H9 (cell line): ENCODE results near the gene IFNAR2. TPM values are rescaled to one million over a fixed set of nuclear protein-coding genes. Genes with fewer than 3 reads are reported as not detected.

Experiments
- DNase-seq: peaks from one replicate; pipeline ENCODE4 v3.0.0-alpha.2; 2017
- H2AFZ ChIP-seq: one replicate; pipeline ENCODE4 v1.6.1; 2013; ENCODE audit warnings: mild to moderate bottlenecking, low read length, control low read depth, moderate library complexity
- H2AK5ac ChIP-seq: 2 replicates; pipeline ENCODE4 v1.6.1; 2013; ENCODE audit warnings: low read length, control low read depth, mixed read lengths; ENCODE audit not compliant: insufficient read length
- H2BK120ac ChIP-seq: one replicate; pipeline ENCODE4 v1.6.1; 2013; ENCODE audit warnings: low read depth, mild to moderate bottlenecking, low read length, control low read depth, inconsistent platforms; ENCODE audit not compliant: poor library complexity, severe bottlenecking
- H2BK12ac ChIP-seq: 2 replicates; pipeline ENCODE4 v1.6.1; 2013; ENCODE audit warnings: low read length, control low read depth, mixed read lengths, low read depth; ENCODE audit not compliant: insufficient read length
- H2BK15ac ChIP-seq: 2 replicates; pipeline ENCODE4 v1.6.1; 2013; ENCODE audit warnings: low read depth, low read length, control low read depth
- H2BK20ac ChIP-seq: one replicate; pipeline ENCODE4 v1.6.1; 2013; ENCODE audit warnings: low read depth, mild to moderate bottlenecking, low read length, control low read depth, inconsistent platforms; ENCODE audit not compliant: poor library complexity, severe bottlenecking
- H2BK5ac ChIP-seq: 2 replicates; pipeline ENCODE4 v1.6.1; 2013; ENCODE audit warnings: low read length, control low read depth, mixed read lengths; ENCODE audit not compliant: insufficient read length
- H3K14ac ChIP-seq: 2 replicates; pipeline ENCODE4 v1.6.1; 2013; ENCODE audit warnings: low read length, control low read depth; ENCODE audit not compliant: insufficient read depth
- H3K18ac ChIP-seq: 2 replicates; pipeline ENCODE4 v1.6.1; 2013; ENCODE audit warnings: low read depth, mild to moderate bottlenecking, mixed read lengths, low read length, control low read depth; ENCODE audit not compliant: insufficient read length
- H3K23ac ChIP-seq: 2 replicates; pipeline ENCODE4 v1.6.1; 2013; ENCODE audit warnings: low read length, control low read depth, mixed read lengths, low read depth; ENCODE audit not compliant: insufficient read length
- H3K23me2 ChIP-seq: 2 replicates; pipeline ENCODE4 v1.6.1; 2013; ENCODE audit warnings: low read depth, mild to moderate bottlenecking, mixed read lengths, low read length, control low read depth; ENCODE audit not compliant: insufficient read length, poor library complexity, severe bottlenecking
- H3K27ac ChIP-seq: 2 replicates; pipeline ENCODE4 v1.5.1; 2013; ENCODE audit warnings: low read length, control low read depth, mixed read lengths, low read depth; ENCODE audit not compliant: insufficient read length
- H3K27me3 ChIP-seq: 2 replicates; pipeline ENCODE4 v1.6.1; 2013; ENCODE audit warnings: low read length, control low read depth, inconsistent platforms; ENCODE audit not compliant: insufficient read depth
- H3K4ac ChIP-seq: 2 replicates; pipeline ENCODE4 v1.6.1; 2013; ENCODE audit warnings: low read depth, mild to moderate bottlenecking, control low read depth, inconsistent platforms, low read length, moderate library complexity
- H3K4me1 ChIP-seq: 2 replicates; pipeline ENCODE4 v1.6.1; 2013; ENCODE audit warnings: low read length, control low read depth, inconsistent platforms; ENCODE audit not compliant: insufficient read depth
- H3K4me2 ChIP-seq: 2 replicates; pipeline ENCODE4 v1.6.1; 2013; ENCODE audit warnings: low read length, control low read depth, mixed read lengths; ENCODE audit not compliant: insufficient read length, insufficient read depth
- H3K56ac ChIP-seq: 2 replicates; pipeline ENCODE4 v1.6.1; 2013; ENCODE audit warnings: low read depth, mild to moderate bottlenecking, mixed read lengths, low read length, control low read depth; ENCODE audit not compliant: insufficient read length
- H3K79me1 ChIP-seq: 2 replicates; pipeline ENCODE4 v1.6.1; 2013; ENCODE audit warnings: low read depth, mild to moderate bottlenecking, moderate library complexity, low read length, control low read depth, inconsistent platforms; ENCODE audit not compliant: insufficient read depth, poor library complexity, severe bottlenecking
- H3K79me2 ChIP-seq: 2 replicates; pipeline ENCODE4 v1.6.1; 2013; ENCODE audit warnings: low read length, control low read depth, inconsistent platforms; ENCODE audit not compliant: insufficient read depth
- H3K9ac ChIP-seq: 2 replicates; pipeline ENCODE4 v1.6.1; 2013; ENCODE audit warnings: low read length, control low read depth, mixed read lengths; ENCODE audit not compliant: insufficient read length; ENCODE audit errors: extremely low read depth
- H3K9me3 ChIP-seq: one replicate; pipeline ENCODE4 v1.6.1; 2013; ENCODE audit warnings: low read depth, low read length, inconsistent platforms; ENCODE audit not compliant: control insufficient read depth
- H3T11ph ChIP-seq: one replicate; pipeline ENCODE4 v1.6.1; 2013; ENCODE audit warnings: mild to moderate bottlenecking, low read length, control low read depth, inconsistent platforms
- H4K20me1 ChIP-seq: one replicate; pipeline ENCODE4 v1.6.1; 2013; ENCODE audit not compliant: control insufficient read depth, insufficient read length, insufficient read depth
- H4K5ac ChIP-seq: 2 replicates; pipeline ENCODE4 v1.6.1; 2013; ENCODE audit warnings: low read depth, mild to moderate bottlenecking, mixed read lengths, low read length, control low read depth; ENCODE audit not compliant: insufficient read length
- H4K8ac ChIP-seq: replicated peaks from 2 replicates; pipeline ENCODE4 v1.6.1; 2013; ENCODE audit warnings: low read length, control low read depth, mixed read lengths, low read depth; ENCODE audit not compliant: insufficient read length
- H4K91ac ChIP-seq: 2 replicates; pipeline ENCODE4 v1.6.1; 2013; ENCODE audit warnings: low read depth, mild to moderate bottlenecking, moderate library complexity, mixed read lengths, low read length, control low read depth; ENCODE audit not compliant: insufficient read length
- H3K27ac Mint-ChIP-seq, 3 experiments: 2 replicates in 2 of 3; 3 replicates in 1 of 3; pipeline ENCODE4 v1.8.0; 2020 to 2021; ENCODE audit warnings: mixed read lengths in 3 of 3, mild to moderate bottlenecking in 1 of 3, moderate library complexity in 1 of 3
- H3K27me3 Mint-ChIP-seq: 2 replicates; pipeline ENCODE4 v1.8.0; 2021; ENCODE audit warnings: low read depth, mild to moderate bottlenecking, moderate library complexity, mixed read lengths
- H3K36me3 Mint-ChIP-seq, 3 experiments: 2 replicates in 2 of 3; 3 replicates in 1 of 3; pipeline ENCODE4 v1.8.0; 2020 to 2021; ENCODE audit warnings: low read depth in 3 of 3, mixed read lengths in 3 of 3; ENCODE audit not compliant: insufficient read depth in 1 of 3
- H3K4me1 Mint-ChIP-seq, 2 experiments: 2 replicates each; pipeline ENCODE4 v1.8.0; 2020; ENCODE audit warnings: mixed read lengths in 2 of 2
- H3K4me3 Mint-ChIP-seq, 2 experiments: 2 replicates in 1 of 2; 3 replicates in 1 of 2; pipeline ENCODE4 v1.8.0; 2020 to 2021; ENCODE audit warnings: mild to moderate bottlenecking in 2 of 2, mixed read lengths in 2 of 2, moderate library complexity in 1 of 2
- H3K9me3 Mint-ChIP-seq, 2 experiments: 2 replicates in 1 of 2; 3 replicates in 1 of 2; pipeline ENCODE4 v1.8.0; 2020; ENCODE audit warnings: mild to moderate bottlenecking in 2 of 2, mixed read lengths in 2 of 2, moderate library complexity in 1 of 2
- WGBS: extraction: QIAGEN DNeasy Blood & Tissue Kit; methylation state at CpG from one replicate; pipeline ENCODE4 v1.1.7; 2013; ENCODE audit warnings: missing lambda C conversion rate, low lambda C conversion rate, mixed read lengths; ENCODE audit not compliant: insufficient read length; ENCODE audit errors: extremely low coverage; 5-methylcytosine and 5-hydroxymethylcytosine counted together
- total RNA-seq: library from RNA; stranded (reverse); gene quantifications from 2 replicates; pipeline ENCODE4 v1.2.1, GENCODE V29; 2021
- TF ChIP-seq, protein P1 (sequence below): fragments of 200-600 bp; sonication (generic); conservative IDR thresholded peaks from 3 replicates; pipeline ENCODE4 v1.8.0; 2021; ENCODE audit warnings: antibody characterized with exemption, mild to moderate bottlenecking

Gene IFNAR2
- total RNA-seq, 1 experiment from 2014 or later = 14.4 TPM

DNA sequence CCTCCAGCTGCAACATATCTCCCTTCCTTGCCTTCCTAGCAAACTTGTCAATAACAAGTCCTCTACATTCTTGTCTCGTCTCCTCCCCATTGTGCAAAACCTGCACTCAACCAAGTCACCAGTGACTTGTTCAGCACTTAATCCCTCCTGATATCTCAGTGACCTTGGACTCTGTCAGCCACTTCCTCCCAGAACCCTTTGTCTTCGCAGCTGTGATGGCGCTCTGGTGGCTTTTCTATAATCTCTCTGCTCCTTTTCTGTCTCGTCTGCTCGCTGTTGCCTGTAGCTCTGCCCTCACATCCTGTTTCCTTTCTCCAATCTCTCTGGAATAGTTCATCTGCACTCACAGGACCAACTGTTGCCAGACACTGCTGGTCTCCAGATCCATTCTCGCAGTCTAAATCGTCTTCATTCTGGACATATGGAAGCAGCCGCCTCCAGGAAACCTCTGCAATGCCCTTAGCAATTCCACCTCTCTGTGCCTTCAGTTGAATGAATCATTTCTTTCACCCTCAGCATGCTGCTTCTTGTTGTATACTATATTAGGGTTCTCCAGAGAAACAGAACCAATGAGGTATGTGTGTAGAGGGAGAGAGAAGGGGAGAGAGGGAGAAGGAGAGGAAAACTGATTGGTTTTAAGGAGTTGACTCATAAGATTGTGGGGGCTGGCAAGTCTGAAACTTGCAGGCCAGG is 17.4 kb upstream of the IFNAR2 start:
- no peak overlapping the region for H3K9ac ChIP-seq
- no peaks in the 10 kb centered on the region for H3K79me2 ChIP-seq
- H3T11ph ChIP-seq = no peak overlapping the region
- Mint-ChIP-seq H3K9me3 (peaks cover 9 to 15% of the 10 kb centered on the region in 2 experiments), H3K4me3 (no peak overlapping the region), H3K4me1 (peaks cover 20 to 23% of the 10 kb centered on the region in 2 experiments), H3K27ac (peak overlapping the region in 2 of 3 experiments; percentile 46 to 78; a peak in 3 of 7 replicates), H3K36me3 (peaks cover 2 to 11% (median 9%) of the 10 kb centered on the region in 3 experiments; a peak in 5 of 7 replicates), H3K27me3 (peaks cover 8% of the 10 kb centered on the region)
- H3K14ac ChIP-seq = no peak overlapping the region
- H3K27me3 ChIP-seq = no peaks in the 10 kb centered on the region
- no peaks in the 10 kb centered on the region for H4K20me1 ChIP-seq
- no peak overlapping the region for H3K4ac ChIP-seq
- TF ChIP-seq, protein P1, sequence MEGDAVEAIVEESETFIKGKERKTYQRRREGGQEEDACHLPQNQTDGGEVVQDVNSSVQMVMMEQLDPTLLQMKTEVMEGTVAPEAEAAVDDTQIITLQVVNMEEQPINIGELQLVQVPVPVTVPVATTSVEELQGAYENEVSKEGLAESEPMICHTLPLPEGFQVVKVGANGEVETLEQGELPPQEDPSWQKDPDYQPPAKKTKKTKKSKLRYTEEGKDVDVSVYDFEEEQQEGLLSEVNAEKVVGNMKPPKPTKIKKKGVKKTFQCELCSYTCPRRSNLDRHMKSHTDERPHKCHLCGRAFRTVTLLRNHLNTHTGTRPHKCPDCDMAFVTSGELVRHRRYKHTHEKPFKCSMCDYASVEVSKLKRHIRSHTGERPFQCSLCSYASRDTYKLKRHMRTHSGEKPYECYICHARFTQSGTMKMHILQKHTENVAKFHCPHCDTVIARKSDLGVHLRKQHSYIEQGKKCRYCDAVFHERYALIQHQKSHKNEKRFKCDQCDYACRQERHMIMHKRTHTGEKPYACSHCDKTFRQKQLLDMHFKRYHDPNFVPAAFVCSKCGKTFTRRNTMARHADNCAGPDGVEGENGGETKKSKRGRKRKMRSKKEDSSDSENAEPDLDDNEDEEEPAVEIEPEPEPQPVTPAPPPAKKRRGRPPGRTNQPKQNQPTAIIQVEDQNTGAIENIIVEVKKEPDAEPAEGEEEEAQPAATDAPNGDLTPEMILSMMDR = no peak
- no peaks in the 10 kb centered on the region for H3K23me2 ChIP-seq
- H2BK15ac ChIP-seq = no peak overlapping the region
- H3K79me1 ChIP-seq = no peaks in the 10 kb centered on the region
- no peaks in the 10 kb centered on the region for H3K9me3 ChIP-seq
- no peak overlapping the region for H3K18ac ChIP-seq
- no peak overlapping the region for H2BK120ac ChIP-seq
- WGBS = no CpG with 5 or more reads among the region's 8 CpGs
- H3K23ac ChIP-seq = no peak overlapping the region
- no peak overlapping the region for H4K91ac ChIP-seq
- no peak overlapping the region for H2BK12ac ChIP-seq
- H2AK5ac ChIP-seq = no peak overlapping the region
- no peak overlapping the region for H2AFZ ChIP-seq
- H2BK5ac ChIP-seq = no peak overlapping the region
- H4K8ac ChIP-seq = no peak overlapping the region
- no peak overlapping the region for H3K4me2 ChIP-seq
- no peak overlapping the region for H4K5ac ChIP-seq
- H3K27ac ChIP-seq = no peak overlapping the region
- H3K4me1 ChIP-seq = no peaks in the 10 kb centered on the region
- DNase-seq = no peak
- no peak overlapping the region for H3K56ac ChIP-seq
- H2BK20ac ChIP-seq = no peak overlapping the region
